Measurements from ENCODE around the gene FES. TPM values are rescaled to one million over a fixed set of nuclear protein-coding genes. Genes with fewer than 3 reads are reported as not detected.

FES gene
- total and polyA plus RNA-seq, 2 of the 13 experiments (the other 11 are each of a cell fraction or from before 2014, with no cell fraction given), result 4.0 to 9.5 TPM

GRCh38 chr15:90859234-90860131 lies 24.8 kb upstream of the FES start (continued):
- TF ChIP-seq ATF4 (CRISPR knock-in tag; IDR thresholded peaks at IDR 0.05), result peak in 1 of 2 experiments; percentile 59; a peak in 1 of 4 replicates
- TF ChIP-seq THAP9 (CRISPR knock-in tag; IDR thresholded peaks at IDR 0.05; ENCODE audit: borderline replicate concordance), result no peak
- peak; percentile 17 for TF ChIP-seq YY1 (IDR thresholded peaks at IDR 0.05; ENCODE audit: insufficient read depth, insufficient replicate concordance, low read depth, low read length)
- TF ChIP-seq SALL2 (CRISPR knock-in tag; IDR thresholded peaks at IDR 0.05), result 0 out of 2 replicates have a peak, but pooled peaks have one; percentile 41
- no peak for TF ChIP-seq SP4 (CRISPR knock-in tag; IDR thresholded peaks at IDR 0.05)
- TF ChIP-seq KDM5B (CRISPR knock-in tag; IDR thresholded peaks at IDR 0.05; ENCODE audit: borderline replicate concordance), result peak; percentile 48
- no peak for TF ChIP-seq ATF6 (CRISPR knock-in tag; conservative IDR thresholded peaks at IDR 0.05)
- TF ChIP-seq, protein P1, sequence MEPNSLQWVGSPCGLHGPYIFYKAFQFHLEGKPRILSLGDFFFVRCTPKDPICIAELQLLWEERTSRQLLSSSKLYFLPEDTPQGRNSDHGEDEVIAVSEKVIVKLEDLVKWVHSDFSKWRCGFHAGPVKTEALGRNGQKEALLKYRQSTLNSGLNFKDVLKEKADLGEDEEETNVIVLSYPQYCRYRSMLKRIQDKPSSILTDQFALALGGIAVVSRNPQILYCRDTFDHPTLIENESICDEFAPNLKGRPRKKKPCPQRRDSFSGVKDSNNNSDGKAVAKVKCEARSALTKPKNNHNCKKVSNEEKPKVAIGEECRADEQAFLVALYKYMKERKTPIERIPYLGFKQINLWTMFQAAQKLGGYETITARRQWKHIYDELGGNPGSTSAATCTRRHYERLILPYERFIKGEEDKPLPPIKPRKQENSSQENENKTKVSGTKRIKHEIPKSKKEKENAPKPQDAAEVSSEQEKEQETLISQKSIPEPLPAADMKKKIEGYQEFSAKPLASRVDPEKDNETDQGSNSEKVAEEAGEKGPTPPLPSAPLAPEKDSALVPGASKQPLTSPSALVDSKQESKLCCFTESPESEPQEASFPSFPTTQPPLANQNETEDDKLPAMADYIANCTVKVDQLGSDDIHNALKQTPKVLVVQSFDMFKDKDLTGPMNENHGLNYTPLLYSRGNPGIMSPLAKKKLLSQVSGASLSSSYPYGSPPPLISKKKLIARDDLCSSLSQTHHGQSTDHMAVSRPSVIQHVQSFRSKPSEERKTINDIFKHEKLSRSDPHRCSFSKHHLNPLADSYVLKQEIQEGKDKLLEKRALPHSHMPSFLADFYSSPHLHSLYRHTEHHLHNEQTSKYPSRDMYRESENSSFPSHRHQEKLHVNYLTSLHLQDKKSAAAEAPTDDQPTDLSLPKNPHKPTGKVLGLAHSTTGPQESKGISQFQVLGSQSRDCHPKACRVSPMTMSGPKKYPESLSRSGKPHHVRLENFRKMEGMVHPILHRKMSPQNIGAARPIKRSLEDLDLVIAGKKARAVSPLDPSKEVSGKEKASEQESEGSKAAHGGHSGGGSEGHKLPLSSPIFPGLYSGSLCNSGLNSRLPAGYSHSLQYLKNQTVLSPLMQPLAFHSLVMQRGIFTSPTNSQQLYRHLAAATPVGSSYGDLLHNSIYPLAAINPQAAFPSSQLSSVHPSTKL (CRISPR knock-in tag; IDR thresholded peaks at IDR 0.05), result 0 out of 2 replicates have a peak, but pooled peaks have one; percentile 19
- TF ChIP-seq ZNF781 (CRISPR knock-in tag; IDR thresholded peaks at IDR 0.05; ENCODE audit: borderline replicate concordance, not compliant biosample characterization), result no peak
- TF ChIP-seq REL (CRISPR knock-in tag; conservative IDR thresholded peaks at IDR 0.05), result no peak
- no peak for TF ChIP-seq RCOR2 (CRISPR knock-in tag; IDR thresholded peaks at IDR 0.05)
- no peak for TF ChIP-seq ZNF572 (CRISPR knock-in tag; IDR thresholded peaks at IDR 0.05)
- TF ChIP-seq NR2F6 (IDR thresholded peaks at IDR 0.05), result no peak
- peak; percentile 45; the same call in 1 of the 2 replicates for TF ChIP-seq NR2F6 (CRISPR knock-in tag; IDR thresholded peaks at IDR 0.05)

All from HepG2 (cell line).